ENCODE measurements around the gene ZNF219.

DNA sequence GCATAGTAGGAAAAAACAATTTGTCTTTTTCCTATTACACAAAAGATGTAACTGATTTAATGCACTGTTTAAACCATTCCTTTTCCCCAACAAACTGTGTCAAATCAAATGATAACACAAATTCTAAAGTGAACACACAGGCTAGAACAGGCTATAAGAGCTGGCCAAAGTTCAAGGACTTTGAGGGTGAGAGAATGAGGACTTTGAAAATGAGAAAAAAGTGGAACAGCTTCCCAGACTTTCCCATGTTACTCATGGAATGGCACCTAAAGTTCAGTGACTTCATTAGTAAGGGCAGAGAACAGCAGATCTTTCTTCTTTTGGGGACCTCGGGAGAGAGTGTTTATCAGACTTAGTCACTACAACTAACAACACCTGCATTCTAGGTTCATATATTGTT is 25.0 kb upstream of the ZNF219 start:
- TF ChIP-seq POLR2AphosphoS5 (IDR thresholded peaks at IDR 0.05), result no peak
- no peak for TF ChIP-seq EP300 (IDR thresholded peaks at IDR 0.05; ENCODE audit: low read depth)
